ENCODE measurements around the gene WDFY4.
"Not testable (repeated sequence)": the region's sequence is repeated elsewhere in the genome, so short reads cannot be mapped to it uniquely, and the experiment has no call there.

Gene WDFY4

GRCh38 chr10:48684792-48685623 lies at the start of gene WDFY4:
WDFY4 (plus strand) TSS chr10:48684873; CDS start chr10:48709733, 24,860 bp downstream.
- DNase-seq (ENCODE audit: low read depth in 2 of 2): no peak

GRCh38 chr10:48634984-48635557 lies 49.6 kb upstream of the WDFY4 start:
- no peak for DNase-seq (ENCODE audit: low read depth in 2 of 2)

- no peak for DNase-seq (ENCODE audit: low read depth in 2 of 2)
Measured at GRCh38 chr10:48636231-48636630, 48.4 kb upstream of the WDFY4 start.

DNA sequence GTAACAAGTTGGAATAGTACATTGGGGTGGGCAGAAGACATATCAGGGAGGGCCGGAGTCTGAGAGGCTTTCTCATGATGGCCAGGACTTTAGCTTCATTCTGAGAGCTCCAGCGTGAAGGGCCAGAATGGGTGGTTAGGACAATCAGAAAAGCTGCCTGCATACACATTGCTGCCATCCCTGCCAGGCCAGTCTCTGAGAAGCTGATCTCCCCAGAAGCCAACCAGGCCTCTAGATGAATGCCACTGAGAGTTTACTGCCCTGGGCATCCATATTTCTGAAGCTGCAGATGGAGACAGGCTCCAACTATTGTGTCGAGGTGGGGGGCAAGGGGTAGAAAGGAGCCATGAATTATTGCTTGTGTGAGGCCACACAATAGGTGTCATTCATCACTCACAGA lies 47.8 kb upstream of the WDFY4 start:
- DNase-seq (ENCODE audit: low read depth in 2 of 2): no peak

DNA sequence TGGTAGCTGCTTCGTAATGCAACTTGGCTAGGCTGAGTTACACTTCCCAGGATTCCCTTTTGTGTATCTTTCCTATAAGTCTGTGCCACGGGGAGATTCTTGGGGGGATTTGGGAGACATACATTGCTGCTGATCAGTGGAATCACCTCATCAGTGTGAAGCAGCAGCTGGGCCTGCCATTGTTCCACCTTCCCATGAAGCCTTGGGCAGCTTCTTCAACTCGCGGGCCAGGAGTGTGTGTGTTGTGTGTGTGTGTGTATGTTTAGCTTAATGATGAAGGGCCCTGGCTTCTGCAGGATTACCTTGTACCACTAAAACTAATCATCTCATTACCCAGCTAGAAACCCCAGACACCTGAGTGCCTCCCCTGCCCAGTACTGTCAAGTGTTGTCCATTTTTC lies 46.5 kb upstream of the WDFY4 start:
- no peak for DNase-seq (ENCODE audit: low read depth in 2 of 2)

DNA sequence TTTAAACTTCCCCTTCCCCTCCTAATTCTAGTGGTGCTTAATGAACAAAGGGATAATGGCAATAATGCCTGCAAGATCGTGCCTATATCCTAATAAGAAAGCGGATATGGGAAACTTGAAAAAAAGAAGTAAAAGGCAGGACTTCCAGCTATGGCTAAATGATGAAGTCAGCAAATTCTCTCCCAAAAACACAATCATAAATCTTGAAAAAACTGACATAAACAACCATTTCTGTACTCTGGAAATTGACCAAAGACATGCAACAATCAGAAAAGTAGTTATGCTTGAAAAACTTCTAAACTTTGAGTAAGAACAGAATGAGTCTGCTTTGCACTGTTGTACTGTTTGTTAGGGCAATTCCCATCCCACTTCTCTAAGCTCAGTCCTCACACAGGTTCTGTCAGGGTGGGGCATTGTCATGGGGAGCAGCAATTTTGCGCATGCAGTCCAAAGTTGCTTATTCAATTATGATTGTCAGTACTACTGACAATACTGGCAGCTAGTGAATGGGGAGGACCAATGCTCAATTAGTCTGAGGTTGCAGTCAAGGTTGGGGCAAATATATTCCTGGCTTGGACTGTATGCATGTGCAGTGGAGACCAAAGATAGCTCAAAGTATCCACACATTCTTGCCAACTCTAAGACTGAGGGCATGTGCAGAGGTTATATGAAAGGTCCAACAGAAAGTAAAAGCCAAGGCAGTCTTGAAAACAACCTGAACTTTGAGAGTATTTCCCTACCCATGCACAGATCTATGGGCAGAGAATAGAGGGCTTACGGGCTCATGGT lies 45.7 kb upstream of the WDFY4 start:
- no peak for DNase-seq (ENCODE audit: low read depth in 2 of 2)

- DNase-seq (ENCODE audit: low read depth in 2 of 2): no peak
Measured at GRCh38 chr10:48639632-48640031, 45.0 kb upstream of the WDFY4 start.

- DNase-seq (ENCODE audit: low read depth in 2 of 2): no peak
Measured at GRCh38 chr10:48640326-48640725, 44.3 kb upstream of the WDFY4 start.

DNA sequence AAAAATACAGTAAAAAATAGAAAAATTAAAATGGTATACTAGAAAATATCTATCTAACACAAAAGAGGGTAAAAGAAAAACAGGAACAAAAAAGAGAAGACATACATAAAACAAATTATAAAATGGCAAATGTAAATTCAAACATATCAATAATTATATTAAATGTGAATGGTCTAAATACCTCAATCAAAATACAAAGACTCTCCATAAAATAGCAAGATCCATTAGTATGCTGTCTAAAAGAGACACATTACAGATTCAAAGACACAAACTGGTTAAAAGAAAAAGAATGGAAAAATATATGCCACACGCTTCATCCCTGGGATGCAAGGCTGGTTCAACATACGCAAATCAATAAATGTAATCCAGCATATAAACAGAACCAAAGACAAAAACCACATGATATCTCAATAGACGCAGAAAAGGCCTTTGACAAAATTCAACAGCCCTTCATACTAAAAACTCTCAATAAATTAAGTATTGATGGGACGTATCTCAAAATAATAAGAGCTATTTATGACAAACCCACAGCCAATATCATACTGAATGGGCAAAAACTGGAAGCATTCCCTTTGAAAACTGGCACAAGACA lies 43.5 kb upstream of the WDFY4 start:
- not testable (repeated sequence) for DNase-seq (ENCODE audit: low read depth in 2 of 2)

DNA sequence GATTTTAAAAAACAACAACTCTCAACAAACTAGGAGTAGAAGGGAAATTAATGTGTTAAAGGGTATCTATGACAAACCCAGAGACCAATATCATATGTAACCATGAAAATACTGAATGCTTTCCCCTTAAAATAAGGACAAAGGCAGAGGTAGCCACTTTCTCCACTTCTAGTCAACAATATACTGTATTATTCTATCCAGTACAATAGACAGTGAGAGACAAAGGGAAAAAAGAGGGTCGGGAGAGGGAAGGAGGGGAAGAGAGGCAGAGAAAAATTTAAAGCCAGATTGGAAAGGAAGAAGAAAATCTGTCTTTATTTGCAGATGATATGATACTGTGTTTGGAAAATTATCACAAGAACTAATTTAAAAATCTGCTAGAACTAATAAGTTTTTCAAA lies 39.1 kb upstream of the WDFY4 start:
- DNase-seq (ENCODE audit: low read depth in 2 of 2): no peak

DNA sequence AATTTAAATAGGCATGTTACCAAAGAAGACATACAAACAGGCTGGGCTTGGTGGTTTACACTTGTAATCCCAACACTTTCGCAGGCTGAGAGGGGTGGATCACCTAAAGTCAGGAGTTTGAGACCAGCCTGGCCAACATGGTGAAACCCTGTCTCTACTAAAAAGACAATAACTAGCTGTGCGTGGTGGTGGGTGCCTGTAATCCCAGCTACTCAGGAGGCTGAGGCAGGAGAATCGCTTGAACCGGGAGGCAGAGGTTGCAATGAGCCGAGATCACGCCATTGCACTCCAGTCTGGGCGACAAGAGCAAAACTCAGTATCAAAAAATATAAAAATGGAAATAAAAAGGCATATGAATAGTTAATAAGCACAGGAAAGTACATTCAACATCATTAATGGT lies 37.6 kb upstream of the WDFY4 start:
- not testable (repeated sequence) for DNase-seq (ENCODE audit: low read depth in 2 of 2)

DNA sequence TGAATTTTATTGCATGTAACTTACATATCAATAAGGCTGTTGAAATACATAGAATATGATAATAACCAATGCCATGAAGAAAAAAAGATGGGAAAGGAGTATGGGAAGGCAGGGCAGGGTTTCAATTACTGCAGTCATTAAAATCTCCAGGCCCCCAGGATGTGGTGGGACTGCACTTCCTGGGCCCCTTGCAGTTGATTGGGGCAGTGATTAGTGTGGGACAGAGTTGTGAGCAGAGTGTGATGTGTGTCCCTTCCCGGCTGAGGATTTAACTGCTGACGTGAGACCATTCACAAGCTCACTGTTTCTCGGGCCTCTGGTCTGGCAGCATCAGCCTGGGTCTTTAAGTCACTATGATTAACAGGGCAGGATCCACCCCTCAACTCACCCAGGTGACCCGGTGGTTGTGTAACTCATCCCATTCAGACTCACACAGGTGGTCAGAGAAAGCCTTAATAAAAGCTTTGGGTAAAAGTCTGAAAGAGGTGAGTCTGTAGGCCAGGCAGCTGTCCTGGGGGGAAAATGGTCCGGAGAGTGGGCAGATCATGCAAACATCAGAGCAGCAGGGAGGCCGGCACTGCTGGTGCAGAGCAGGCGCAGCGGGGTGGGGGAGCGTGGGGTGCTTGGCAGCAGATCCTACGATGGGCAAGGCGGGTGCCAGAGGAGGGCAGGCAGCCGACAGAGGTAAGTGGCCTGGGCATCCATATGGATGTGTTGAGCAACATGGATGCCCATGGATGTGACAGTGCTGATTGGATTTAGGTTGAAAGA lies 36.3 kb upstream of the WDFY4 start:
- no peak for DNase-seq (ENCODE audit: low read depth in 2 of 2)

GRCh38 chr10:48649349-48649944 lies 35.2 kb upstream of the WDFY4 start:
- no peak for DNase-seq (ENCODE audit: low read depth in 2 of 2)

DNA sequence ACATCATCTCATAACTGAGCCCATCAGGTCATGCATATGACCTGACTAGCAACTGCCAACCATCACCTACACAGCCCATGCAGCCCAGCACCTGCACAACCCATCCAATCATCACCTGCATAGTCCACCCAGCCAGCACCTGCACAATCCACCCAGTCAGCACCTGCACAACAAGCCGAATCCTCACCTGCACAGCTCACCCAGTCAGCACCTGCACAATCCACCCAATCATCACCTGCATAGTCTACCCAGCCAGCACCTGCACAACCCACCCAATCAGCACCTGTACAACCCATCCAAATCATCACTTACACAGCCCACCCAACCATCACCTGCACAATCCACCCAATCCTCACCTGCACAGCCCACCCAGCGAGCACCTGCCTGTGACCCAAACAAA lies 33.4 kb upstream of the WDFY4 start:
- DNase-seq (ENCODE audit: low read depth in 2 of 2): no peak

DNA sequence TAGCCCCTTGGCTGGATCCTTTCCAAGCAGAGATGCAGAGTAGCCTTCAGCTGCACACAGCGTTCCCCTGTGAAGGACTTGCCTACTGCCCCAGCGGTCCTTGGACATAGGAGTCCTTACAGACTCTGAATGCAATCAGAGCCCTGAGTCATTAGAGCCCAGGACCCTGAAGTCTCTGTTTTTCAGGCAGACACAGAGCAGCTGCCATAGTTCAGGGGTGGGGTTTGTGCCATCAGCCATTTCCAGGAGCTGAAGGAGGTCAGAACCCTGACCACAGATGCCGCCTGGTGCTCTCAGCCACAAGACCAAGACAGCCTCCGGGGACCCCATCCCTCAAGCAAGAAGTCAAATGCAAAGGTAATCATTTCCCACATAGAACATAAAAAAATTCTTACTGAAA lies 32.8 kb upstream of the WDFY4 start:
- no peak for DNase-seq (ENCODE audit: low read depth in 2 of 2)

DNA sequence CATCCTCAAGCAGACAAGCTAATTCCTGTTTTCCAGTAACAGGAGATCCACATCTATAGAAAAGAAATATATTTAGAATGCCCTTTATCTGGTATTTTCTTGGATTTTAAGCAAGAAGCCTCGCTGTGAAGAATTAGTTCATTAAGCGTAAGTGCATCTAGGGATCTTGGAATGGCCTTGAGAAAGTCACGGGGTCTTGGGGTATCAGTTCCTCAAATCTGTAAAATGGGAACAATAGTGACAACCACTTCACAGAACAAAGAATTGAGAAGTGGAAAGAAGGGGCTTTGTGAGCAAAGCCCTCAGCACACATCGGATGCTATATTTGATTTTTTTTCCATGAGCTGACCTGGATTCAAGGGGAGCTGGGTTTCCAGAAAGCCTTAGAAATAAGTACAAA lies 32.3 kb upstream of the WDFY4 start:
- DNase-seq (ENCODE audit: low read depth in 2 of 2): no peak

DNA sequence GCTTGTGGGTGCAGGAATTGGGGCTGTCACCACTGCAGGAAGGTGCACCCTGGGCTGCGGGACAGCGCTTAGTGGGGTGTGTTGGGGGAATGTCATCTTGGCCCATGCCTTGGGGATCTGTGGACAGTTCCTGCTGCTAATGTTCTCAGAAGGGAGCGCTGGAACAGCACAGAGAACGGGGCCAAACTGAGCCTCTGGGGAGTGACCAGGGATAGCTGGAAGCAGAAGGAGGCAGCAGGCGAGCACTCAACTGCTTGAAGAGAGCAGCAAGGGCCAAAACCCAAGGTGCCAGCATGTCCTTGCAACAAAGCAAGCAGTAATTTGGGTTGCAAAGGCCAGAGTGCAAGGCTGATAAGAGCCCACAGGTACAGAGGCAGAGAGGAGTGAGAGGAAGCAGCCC lies 31.3 kb upstream of the WDFY4 start:
- no peak for DNase-seq (ENCODE audit: low read depth in 2 of 2)

- DNase-seq (ENCODE audit: low read depth in 2 of 2): no peak
Measured at GRCh38 chr10:48653944-48654698, 30.6 kb upstream of the WDFY4 start.

DNA sequence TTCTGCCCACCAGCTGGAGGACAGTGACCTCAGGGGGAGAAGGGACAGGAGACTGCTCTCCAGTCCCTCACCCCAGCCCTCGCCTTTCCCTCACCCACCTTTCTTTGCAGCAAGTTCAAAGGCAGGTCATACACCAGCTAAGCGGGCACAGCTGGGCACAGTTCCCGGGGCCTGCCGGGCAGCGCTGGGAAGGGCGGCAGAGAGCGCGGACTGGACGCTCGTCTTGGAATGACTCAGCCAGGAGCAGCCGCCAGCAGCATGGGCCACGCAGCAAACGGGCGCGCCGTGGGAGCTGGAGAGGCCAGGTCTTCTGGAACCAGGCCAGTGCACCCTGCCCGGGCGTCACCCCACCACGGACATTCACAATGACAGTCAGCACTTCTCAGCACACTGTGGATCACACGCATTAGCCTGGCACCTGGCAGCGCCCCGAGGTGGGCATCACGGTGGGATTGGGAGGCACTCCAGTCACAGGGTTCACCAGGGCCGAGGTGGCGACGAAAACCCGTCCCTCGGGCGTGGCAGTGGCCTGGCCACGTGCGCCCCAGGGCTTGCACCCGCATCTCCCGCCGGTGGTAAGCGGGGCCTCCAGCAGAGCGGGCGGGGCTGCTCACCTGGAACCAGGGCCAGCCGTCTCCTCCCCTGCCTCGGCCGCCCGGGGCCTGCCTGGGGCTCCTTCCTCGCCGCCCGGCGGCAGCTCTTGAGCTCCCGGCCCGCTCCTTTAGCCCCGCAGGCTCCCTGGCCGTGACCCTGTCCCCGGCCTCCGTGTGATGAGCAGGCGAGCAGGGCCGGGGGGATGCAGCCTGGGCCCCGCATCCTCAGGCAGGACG lies 29.0 kb upstream of the WDFY4 start:
- DNase-seq (ENCODE audit: low read depth in 2 of 2): no peak

Measured in stimulated activated CD8-positive, alpha-beta memory T cell treated with anti-CD3 and anti-CD28 coated beads, Interleukin-2, amount 100 ng/mL, for 1 hour (primary cell).